HepG2 (cell line): ENCODE data around the gene MRFAP1. TPM values are rescaled to one million over a fixed set of nuclear protein-coding genes. Genes with fewer than 3 reads are reported as not detected.

Source experiments
- EEA1 ChIP-seq: sonication (generic); formaldehyde crosslinking; IDR thresholded peaks from 2 replicates; pipeline ENCODE4 v1.5.1; 2020; ENCODE audit warnings: mild to moderate bottlenecking, missing genetic modification reagents, borderline replicate concordance
- EP300 ChIP-seq, 3 experiments: sonication (generic) in 1 of 3; formaldehyde crosslinking in 1 of 3; IDR thresholded peaks; 2 replicates each; pipeline versions ENCODE4 v1.5.1 to v1.6.1; 2011 to 2020; ENCODE audit warnings: low read depth in 2 of 3, low read length in 2 of 3, borderline replicate concordance in 1 of 3, improper control_type of control experiment in 1 of 3, mild to moderate bottlenecking in 1 of 3, missing genetic modification reagents in 1 of 3, moderate library complexity in 1 of 3
- FIP1L1 ChIP-seq: fragments of 200-400 bp; formaldehyde crosslinking; IDR thresholded peaks from 2 replicates; pipeline ENCODE4 v1.6.1; 2018; ENCODE audit warnings: low read depth, mild to moderate bottlenecking, low read length, moderate library complexity, borderline replicate concordance; ENCODE audit not compliant: insufficient read depth
- MAFG ChIP-seq: sonication (generic); formaldehyde crosslinking; IDR thresholded peaks from 2 replicates; pipeline ENCODE4 v1.5.1; 2020; ENCODE audit warnings: mild to moderate bottlenecking, missing genetic modification reagents
- NAIF1 ChIP-seq: sonication (generic); formaldehyde crosslinking; IDR thresholded peaks from 2 replicates; pipeline ENCODE4 v1.5.0; 2020; ENCODE audit warnings: mild to moderate bottlenecking, missing genetic modification reagents, borderline replicate concordance
- NFKB2 ChIP-seq: sonication (generic); formaldehyde crosslinking; IDR thresholded peaks from 2 replicates; pipeline ENCODE4 v1.4.0; 2020; ENCODE audit warnings: missing genetic modification reagents, borderline replicate concordance
- PHF21A ChIP-seq: sonication (generic); formaldehyde crosslinking; IDR thresholded peaks from 2 replicates; pipeline ENCODE4 v1.5.0; 2020; ENCODE audit warnings: mild to moderate bottlenecking, missing genetic modification reagents
- RARA ChIP-seq: IDR thresholded peaks from 2 replicates; pipeline ENCODE4 v1.6.1; 2016; ENCODE audit warnings: missing genetic modification reagents, missing compliant biosample characterization
- RORA ChIP-seq: sonication (generic); formaldehyde crosslinking; IDR thresholded peaks from 2 replicates; pipeline ENCODE4 v1.5.0; 2020; ENCODE audit warnings: mild to moderate bottlenecking, missing genetic modification reagents, moderate library complexity
- SOX5 ChIP-seq: IDR thresholded peaks from 2 replicates; pipeline ENCODE4 v1.6.1; 2016; ENCODE audit warnings: borderline replicate concordance
- TCF7L2 ChIP-seq: IDR thresholded peaks from 2 replicates; pipeline ENCODE4 v1.6.1; 2011; ENCODE audit warnings: mild to moderate bottlenecking, low read depth, low read length, moderate library complexity
- ZFX ChIP-seq: sonication (generic); formaldehyde crosslinking; IDR thresholded peaks from 2 replicates; pipeline ENCODE4 v1.4.0; 2020; ENCODE audit warnings: mild to moderate bottlenecking, low read depth, missing genetic modification reagents, moderate library complexity
- ZNF468 ChIP-seq: sonication (generic); formaldehyde crosslinking; IDR thresholded peaks from 2 replicates; pipeline ENCODE4 v1.8.0; 2022; ENCODE audit warnings: mild to moderate bottlenecking, moderate library complexity, missing genetic modification reagents
- ZNF543 ChIP-seq: sonication (generic); formaldehyde crosslinking; IDR thresholded peaks from 2 replicates; pipeline ENCODE4 v1.4.0; 2020; ENCODE audit warnings: mild to moderate bottlenecking, missing genetic modification reagents
- ZNF713 ChIP-seq: sonication (generic); formaldehyde crosslinking; IDR thresholded peaks from 2 replicates; pipeline ENCODE4 v1.4.0; 2020; ENCODE audit warnings: mild to moderate bottlenecking, missing genetic modification reagents
- polyA plus RNA-seq, 8 experiments: library from polyadenylated mRNA; depleted of rRNA in 3 of 8; stranded (reverse) in 7 of 8; unstranded in 1 of 8; fragments of >200 nt; fragmentation: Illumina TruSeq in 4 of 8; extraction: Trizol in 4 of 8; gene quantifications; 2 replicates each; pipeline versions ENCODE4 v1.2.1 to v1.2.3, GENCODE V29; 2011 to 2016; ENCODE audit warnings: low read depth in 4 of 8, missing spikeins in 1 of 8, mixed read lengths in 1 of 8; ENCODE audit not compliant: insufficient read depth in 1 of 8
- total RNA-seq, 5 experiments: library from RNA; depleted of rRNA; stranded (reverse); fragments of >200 nt; fragmentation: Illumina TruSeq; extraction: Trizol; gene quantifications; 2 replicates each; pipeline ENCODE4 v1.2.3, GENCODE V29; 2016; ENCODE audit warnings: low read depth in 1 of 5
- TF ChIP-seq, protein P1 (sequence below): sonication (generic); formaldehyde crosslinking; IDR thresholded peaks from 2 replicates; pipeline ENCODE4 v1.4.0; 2020; ENCODE audit warnings: missing genetic modification reagents
- TF ChIP-seq, protein P2 (sequence below): sonication (generic); formaldehyde crosslinking; IDR thresholded peaks from 2 replicates; pipeline ENCODE4 v1.8.0; 2023; ENCODE audit warnings: mild to moderate bottlenecking, missing genetic modification reagents
- TF ChIP-seq, protein P3 (sequence below): sonication (generic); formaldehyde crosslinking; IDR thresholded peaks from 2 replicates; pipeline ENCODE4 v1.4.0; 2020; ENCODE audit warnings: mild to moderate bottlenecking, missing genetic modification reagents
- TF ChIP-seq, protein P4 (sequence below), 2 experiments: sonication (generic) in 1 of 2; formaldehyde crosslinking in 1 of 2; IDR thresholded peaks; 2 replicates each; pipeline versions ENCODE4 v1.4.0 to v1.6.1; 2018 to 2020; ENCODE audit warnings: missing genetic modification reagents in 2 of 2, borderline replicate concordance in 1 of 2, low read depth in 1 of 2, mild to moderate bottlenecking in 1 of 2, missing biosample characterization in 1 of 2

MRFAP1 gene
- total and polyA plus RNA-seq, 2 of the 13 experiments (the other 11 are each of a cell fraction or from before 2014, with no cell fraction given) = 112 to 158 TPM

DNA sequence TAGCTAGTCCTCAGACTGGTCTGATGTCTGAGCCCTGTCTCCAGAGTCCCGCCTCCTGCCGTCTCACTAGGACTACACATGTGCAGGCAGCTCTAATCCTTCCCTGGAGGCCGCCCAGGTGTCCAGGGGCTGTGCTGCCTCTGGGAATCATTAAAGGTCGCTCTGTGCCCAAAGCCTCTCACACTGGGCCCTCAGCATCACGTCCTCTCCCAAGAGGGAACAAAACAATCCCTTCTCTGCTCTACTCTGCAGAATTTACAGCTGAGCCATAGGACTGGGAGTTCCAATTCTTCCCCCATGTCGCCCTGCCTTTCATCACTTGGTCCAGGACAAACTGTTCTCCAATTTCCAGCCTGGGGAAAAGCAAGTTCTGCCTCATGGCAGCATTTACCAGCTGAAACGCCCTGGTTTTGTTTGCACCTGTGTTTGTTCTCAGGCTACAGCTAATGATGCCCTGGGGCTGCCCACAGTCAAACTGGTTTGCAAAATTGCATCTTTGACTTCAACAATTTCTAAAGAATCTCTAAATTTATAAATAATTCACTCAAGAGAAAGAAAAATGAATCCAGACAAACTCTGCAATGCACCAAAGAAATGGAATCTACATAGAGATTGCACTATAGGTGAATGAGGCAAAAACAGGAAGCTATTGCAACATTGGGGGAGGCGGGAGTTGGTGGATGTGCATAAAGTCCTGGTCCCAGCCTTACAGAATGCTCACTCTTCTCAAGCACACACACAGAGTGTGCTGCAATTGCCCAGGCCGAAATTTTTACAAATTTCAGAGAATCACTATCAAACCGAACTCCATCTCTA is 7.2 kb upstream of the MRFAP1 start (continued):
- no peak for TF ChIP-seq PHF21A
- TF ChIP-seq SOX5 = no peak
- TF ChIP-seq, protein P1, sequence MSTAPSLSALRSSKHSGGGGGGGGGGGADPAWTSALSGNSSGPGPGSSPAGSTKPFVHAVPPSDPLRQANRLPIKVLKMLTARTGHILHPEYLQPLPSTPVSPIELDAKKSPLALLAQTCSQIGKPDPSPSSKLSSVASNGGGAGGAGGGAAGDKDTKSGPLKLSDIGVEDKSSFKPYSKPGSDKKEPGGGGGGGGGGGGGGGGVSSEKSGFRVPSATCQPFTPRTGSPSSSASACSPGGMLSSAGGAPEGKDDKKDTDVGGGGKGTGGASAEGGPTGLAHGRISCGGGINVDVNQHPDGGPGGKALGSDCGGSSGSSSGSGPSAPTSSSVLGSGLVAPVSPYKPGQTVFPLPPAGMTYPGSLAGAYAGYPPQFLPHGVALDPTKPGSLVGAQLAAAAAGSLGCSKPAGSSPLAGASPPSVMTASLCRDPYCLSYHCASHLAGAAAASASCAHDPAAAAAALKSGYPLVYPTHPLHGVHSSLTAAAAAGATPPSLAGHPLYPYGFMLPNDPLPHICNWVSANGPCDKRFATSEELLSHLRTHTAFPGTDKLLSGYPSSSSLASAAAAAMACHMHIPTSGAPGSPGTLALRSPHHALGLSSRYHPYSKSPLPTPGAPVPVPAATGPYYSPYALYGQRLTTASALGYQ (CRISPR knock-in tag) = no peak
- TF ChIP-seq, protein P2, sequence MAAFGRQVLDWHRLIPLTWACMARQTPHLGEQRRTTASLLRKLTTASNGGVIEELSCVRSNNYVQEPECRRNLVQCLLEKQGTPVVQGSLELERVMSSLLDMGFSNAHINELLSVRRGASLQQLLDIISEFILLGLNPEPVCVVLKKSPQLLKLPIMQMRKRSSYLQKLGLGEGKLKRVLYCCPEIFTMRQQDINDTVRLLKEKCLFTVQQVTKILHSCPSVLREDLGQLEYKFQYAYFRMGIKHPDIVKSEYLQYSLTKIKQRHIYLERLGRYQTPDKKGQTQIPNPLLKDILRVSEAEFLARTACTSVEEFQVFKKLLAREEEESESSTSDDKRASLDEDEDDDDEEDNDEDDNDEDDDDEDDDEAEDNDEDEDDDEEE (CRISPR knock-in tag) = no peak
- TF ChIP-seq EEA1 (CRISPR knock-in tag) = no peak
- 0 out of 2 replicates have a peak, but pooled peaks have one; percentile 41 for TF ChIP-seq NAIF1 (CRISPR knock-in tag)
- no peak for TF ChIP-seq FIP1L1
- no peak for TF ChIP-seq RORA
- no peak for TF ChIP-seq ZNF468
- peak in 1 of 2 experiments; percentile 33; a peak in 1 of 4 replicates for TF ChIP-seq EP300 (IDR thresholded peaks at IDR 0.05; ENCODE audit: low read depth in 2 of 2, low read length in 2 of 2)
- TF ChIP-seq EP300 (CRISPR knock-in tag; IDR thresholded peaks at IDR 0.05; ENCODE audit: borderline replicate concordance) = no peak
- TF ChIP-seq RARA (CRISPR knock-in tag) = no peak; the same call in 1 of the 2 replicates
- TF ChIP-seq TCF7L2 = no peak
- TF ChIP-seq MAFG (CRISPR knock-in tag) = no peak
- TF ChIP-seq, protein P3, sequence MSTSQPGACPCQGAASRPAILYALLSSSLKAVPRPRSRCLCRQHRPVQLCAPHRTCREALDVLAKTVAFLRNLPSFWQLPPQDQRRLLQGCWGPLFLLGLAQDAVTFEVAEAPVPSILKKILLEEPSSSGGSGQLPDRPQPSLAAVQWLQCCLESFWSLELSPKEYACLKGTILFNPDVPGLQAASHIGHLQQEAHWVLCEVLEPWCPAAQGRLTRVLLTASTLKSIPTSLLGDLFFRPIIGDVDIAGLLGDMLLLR = no peak
- TF ChIP-seq ZNF713 (CRISPR knock-in tag) = no peak
- TF ChIP-seq ZNF543 (CRISPR knock-in tag) = no peak
- no peak for TF ChIP-seq NFKB2 (CRISPR knock-in tag)
- TF ChIP-seq ZFX = peak; percentile 31; the same call in 1 of the 2 replicates
- TF ChIP-seq, protein P4, sequence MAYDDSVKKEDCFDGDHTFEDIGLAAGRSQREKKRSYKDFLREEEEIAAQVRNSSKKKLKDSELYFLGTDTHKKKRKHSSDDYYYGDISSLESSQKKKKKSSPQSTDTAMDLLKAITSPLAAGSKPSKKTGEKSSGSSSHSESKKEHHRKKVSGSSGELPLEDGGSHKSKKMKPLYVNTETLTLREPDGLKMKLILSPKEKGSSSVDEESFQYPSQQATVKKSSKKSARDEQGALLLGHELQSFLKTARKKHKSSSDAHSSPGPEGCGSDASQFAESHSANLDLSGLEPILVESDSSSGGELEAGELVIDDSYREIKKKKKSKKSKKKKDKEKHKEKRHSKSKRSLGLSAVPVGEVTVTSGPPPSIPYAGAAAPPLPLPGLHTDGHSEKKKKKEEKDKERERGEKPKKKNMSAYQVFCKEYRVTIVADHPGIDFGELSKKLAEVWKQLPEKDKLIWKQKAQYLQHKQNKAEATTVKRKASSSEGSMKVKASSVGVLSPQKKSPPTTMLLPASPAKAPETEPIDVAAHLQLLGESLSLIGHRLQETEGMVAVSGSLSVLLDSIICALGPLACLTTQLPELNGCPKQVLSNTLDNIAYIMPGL (CRISPR knock-in tag; IDR thresholded peaks at IDR 0.05; ENCODE audit: borderline replicate concordance in 1 of 2, low read depth in 1 of 2) = no peak; a peak in 1 of 4 replicates
